IPS-18a (cell line): ENCODE results near the gene ZFP82.

Experiments used
- H3K27ac ChIP-seq: one replicate; pipeline ENCODE4 v1.5.1; 2013; ENCODE audit warnings: low read length
- H3K27me3 ChIP-seq: one replicate; pipeline ENCODE4 v1.6.1; 2013; ENCODE audit warnings: mild to moderate bottlenecking, low read length; ENCODE audit not compliant: control insufficient read depth, insufficient read depth
- H3K36me3 ChIP-seq: one replicate; pipeline ENCODE4 v1.6.1; 2013; ENCODE audit warnings: low read depth, low read length; ENCODE audit not compliant: control insufficient read depth
- H3K4me1 ChIP-seq: one replicate; pipeline ENCODE4 v1.6.1; 2013; ENCODE audit warnings: low read depth, low read length; ENCODE audit not compliant: control insufficient read depth
- H3K4me3 ChIP-seq: one replicate; pipeline ENCODE4 v1.5.1; 2013; ENCODE audit warnings: low read length
- H3K9ac ChIP-seq: one replicate; pipeline ENCODE4 v1.6.1; 2013; ENCODE audit warnings: mild to moderate bottlenecking, low read length, moderate library complexity
- H3K9me3 ChIP-seq: one replicate; pipeline ENCODE4 v1.6.1; 2013; ENCODE audit warnings: low read depth, low read length; ENCODE audit not compliant: control insufficient read depth

The ZFP82 gene

GRCh38 chr19:36408101-36408500, 10.3 kb downstream of the ZFP82 start:
- Histone ChIP-seq H3K9ac (no peak overlapping the region), H3K4me3 (no peak overlapping the region), H3K27me3 (no peaks in the 10 kb centered on the region), H3K9me3 (no peaks in the 10 kb centered on the region), H3K36me3 (peaks cover 53% of the 10 kb centered on the region), H3K27ac (no peak overlapping the region), H3K4me1 (no peaks in the 10 kb centered on the region)

- no peak overlapping the region for H3K9ac ChIP-seq
- no peaks in the 10 kb centered on the region for H3K9me3 ChIP-seq
- H3K27ac ChIP-seq = no peak overlapping the region
- no peaks in the 10 kb centered on the region for H3K27me3 ChIP-seq
- peaks cover 67% of the 10 kb centered on the region for H3K36me3 ChIP-seq
- no peak overlapping the region for H3K4me3 ChIP-seq
- H3K4me1 ChIP-seq = no peaks in the 10 kb centered on the region
Measured at GRCh38 chr19:36404498-36404897, 13.9 kb downstream of the ZFP82 start.

GRCh38 chr19:36401475-36401874, 17.0 kb downstream of the ZFP82 start:
- peaks cover 51% of the 10 kb centered on the region for H3K36me3 ChIP-seq
- H3K9me3 ChIP-seq = peaks cover 4% of the 10 kb centered on the region

GRCh38 chr19:36398571-36398970, 19.9 kb downstream of the ZFP82 start:
- Histone ChIP-seq H3K36me3 (peaks cover 47% of the 10 kb centered on the region), H3K9ac (no peak overlapping the region), H3K4me3 (no peak overlapping the region), H3K27me3 (no peaks in the 10 kb centered on the region), H3K9me3 (peaks cover 22% of the 10 kb centered on the region), H3K4me1 (no peaks in the 10 kb centered on the region), H3K27ac (no peak overlapping the region)

More at GRCh38 chr19:36401475-36401874, 17.0 kb downstream of the ZFP82 start:
- no peaks in the 10 kb centered on the region for H3K27me3 ChIP-seq
- H3K4me1 ChIP-seq = no peaks in the 10 kb centered on the region
- H3K9ac ChIP-seq = no peak overlapping the region
- no peak overlapping the region for H3K4me3 ChIP-seq
- no peak overlapping the region for H3K27ac ChIP-seq

- Histone ChIP-seq H3K4me1 (no peaks in the 10 kb centered on the region), H3K36me3 (peaks cover 39% of the 10 kb centered on the region), H3K27ac (no peak overlapping the region), H3K9me3 (peaks cover 55% of the 10 kb centered on the region), H3K4me3 (no peak overlapping the region), H3K9ac (no peak overlapping the region), H3K27me3 (no peaks in the 10 kb centered on the region)
Measured at GRCh38 chr19:36392916-36393673, 25.3 kb downstream of the ZFP82 start.

GRCh38 chr19:36379510-36379819, 39.0 kb downstream of the ZFP82 start:
- no peak overlapping the region for H3K27ac ChIP-seq
- peak overlapping the region; percentile 73 for H3K9ac ChIP-seq
- H3K4me3 ChIP-seq = peak overlapping the region; percentile 99
- H3K27me3 ChIP-seq = peaks cover 5% of the 10 kb centered on the region
- no peaks in the 10 kb centered on the region for H3K36me3 ChIP-seq
- H3K9me3 ChIP-seq = no peaks in the 10 kb centered on the region
- peaks cover 8% of the 10 kb centered on the region for H3K4me1 ChIP-seq

- Histone ChIP-seq H3K27me3 (peaks cover 5% of the 10 kb centered on the region), H3K9ac (peak within 1 kb of the TSS; percentile 73), H3K9me3 (no peaks in the 10 kb centered on the region), H3K4me1 (peaks cover 8% of the 10 kb centered on the region), H3K36me3 (no peaks in the 10 kb centered on the region), H3K27ac (peak within 1 kb of the TSS; percentile 57), H3K4me3 (peak within 1 kb of the TSS; percentile 99)
Measured at GRCh38 chr19:36378625-36379509, 39.6 kb downstream of the ZFP82 start, which contains the start of gene ZFP14. TSS of gene ZFP14 (minus strand) at chr19:36379201. CDS start at chr19:36367892, 11,309 bp downstream.

GRCh38 chr19:36377541-36378178, 40.8 kb downstream of the ZFP82 start:
- no peak overlapping the region for H3K9ac ChIP-seq
- peak overlapping the region; percentile 99 for H3K4me3 ChIP-seq
- H3K27me3 ChIP-seq = peaks cover 5% of the 10 kb centered on the region
- no peaks in the 10 kb centered on the region for H3K36me3 ChIP-seq
- H3K9me3 ChIP-seq = no peaks in the 10 kb centered on the region
- no peak overlapping the region for H3K27ac ChIP-seq
- peaks cover 8% of the 10 kb centered on the region for H3K4me1 ChIP-seq

GRCh38 chr19:36373638-36374156, 44.7 kb downstream of the ZFP82 start:
- H3K27me3 ChIP-seq = no peaks in the 10 kb centered on the region
- H3K4me3 ChIP-seq = no peak overlapping the region
- H3K4me1 ChIP-seq = peaks cover 8% of the 10 kb centered on the region
- no peak overlapping the region for H3K9ac ChIP-seq
- H3K27ac ChIP-seq = no peak overlapping the region
- no peaks in the 10 kb centered on the region for H3K9me3 ChIP-seq
- H3K36me3 ChIP-seq = no peaks in the 10 kb centered on the region

GRCh38 chr19:36371886-36372285, 46.6 kb downstream of the ZFP82 start:
- peaks cover 3% of the 10 kb centered on the region for H3K36me3 ChIP-seq
- no peaks in the 10 kb centered on the region for H3K9me3 ChIP-seq
- no peak overlapping the region for H3K9ac ChIP-seq
- H3K4me3 ChIP-seq = no peak overlapping the region
- no peak overlapping the region for H3K27ac ChIP-seq
- no peaks in the 10 kb centered on the region for H3K27me3 ChIP-seq
- H3K4me1 ChIP-seq = no peaks in the 10 kb centered on the region

GRCh38 chr19:36363845-36364244, 54.6 kb downstream of the ZFP82 start:
- no peaks in the 10 kb centered on the region for H3K9me3 ChIP-seq

More at GRCh38 chr19:36363845-36364244, 54.6 kb downstream of the ZFP82 start:
- Histone ChIP-seq H3K4me3 (no peak overlapping the region), H3K9ac (no peak overlapping the region), H3K36me3 (peaks cover 13% of the 10 kb centered on the region), H3K27ac (no peak overlapping the region), H3K27me3 (no peaks in the 10 kb centered on the region), H3K4me1 (no peaks in the 10 kb centered on the region)
